Lower leg skin (tissue), 3 donors: ENCODE results near the gene WDFY2.

Experiments
- POLR2A ChIP-seq, 2 donors: fragments of 450-650 bp; IDR thresholded peaks; one replicate each; pipeline ENCODE4 v1.6.1; 2016 to 2017; ENCODE audit warnings: antibody characterized with exemption in 2 of 2, mild to moderate bottlenecking in 1 of 2, moderate library complexity in 1 of 2
- TF ChIP-seq, protein P1 (sequence below), 3 donors: fragments of 450-650 bp; IDR thresholded peaks; one replicate each; pipeline ENCODE4 v1.5.1; 2016; ENCODE audit warnings: antibody characterized with exemption in 3 of 3, mild to moderate bottlenecking in 3 of 3, moderate library complexity in 2 of 3

- TF ChIP-seq POLR2A (IDR thresholded peaks at IDR 0.05) = no peak
- TF ChIP-seq, protein P1, sequence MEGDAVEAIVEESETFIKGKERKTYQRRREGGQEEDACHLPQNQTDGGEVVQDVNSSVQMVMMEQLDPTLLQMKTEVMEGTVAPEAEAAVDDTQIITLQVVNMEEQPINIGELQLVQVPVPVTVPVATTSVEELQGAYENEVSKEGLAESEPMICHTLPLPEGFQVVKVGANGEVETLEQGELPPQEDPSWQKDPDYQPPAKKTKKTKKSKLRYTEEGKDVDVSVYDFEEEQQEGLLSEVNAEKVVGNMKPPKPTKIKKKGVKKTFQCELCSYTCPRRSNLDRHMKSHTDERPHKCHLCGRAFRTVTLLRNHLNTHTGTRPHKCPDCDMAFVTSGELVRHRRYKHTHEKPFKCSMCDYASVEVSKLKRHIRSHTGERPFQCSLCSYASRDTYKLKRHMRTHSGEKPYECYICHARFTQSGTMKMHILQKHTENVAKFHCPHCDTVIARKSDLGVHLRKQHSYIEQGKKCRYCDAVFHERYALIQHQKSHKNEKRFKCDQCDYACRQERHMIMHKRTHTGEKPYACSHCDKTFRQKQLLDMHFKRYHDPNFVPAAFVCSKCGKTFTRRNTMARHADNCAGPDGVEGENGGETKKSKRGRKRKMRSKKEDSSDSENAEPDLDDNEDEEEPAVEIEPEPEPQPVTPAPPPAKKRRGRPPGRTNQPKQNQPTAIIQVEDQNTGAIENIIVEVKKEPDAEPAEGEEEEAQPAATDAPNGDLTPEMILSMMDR (IDR thresholded peaks at IDR 0.05) = no peak
Observed at GRCh38 chr13:51727634-51728274, 143.5 kb downstream of the WDFY2 start.
